Psoas muscle (tissue), 8 donors: ENCODE measurements around the gene PLET1. TPM values are rescaled to one million over a fixed set of nuclear protein-coding genes. Genes with fewer than 3 reads are reported as not detected.

Experiments
- ATAC-seq, 4 donors: fragments of 200-7000 bp; cut with Tn5 transposase; one replicate each; pipeline ENCODE4 v1.9.1; 2020; ENCODE audit warnings: moderate library complexity in 3 of 4, mild to moderate bottlenecking in 2 of 4
- DNase-seq, 2 donors: peaks; one replicate each; pipeline ENCODE4 v3.0.0-alpha.2; 2020
- H3K27ac ChIP-seq: fragments of 200-600 bp; one replicate; pipeline ENCODE4 v1.8.0; 2022
- H3K27me3 ChIP-seq, 3 donors: fragments of 200-600 bp in 1 of 3; one replicate each; pipeline versions ENCODE4 v1.6.1 to v1.8.0; 2013 to 2022; ENCODE audit warnings: low read length in 2 of 3, mild to moderate bottlenecking in 2 of 3, moderate library complexity in 1 of 3; ENCODE audit not compliant: insufficient read depth in 3 of 3
- H3K36me3 ChIP-seq, 2 donors: fragments of 200-600 bp in 1 of 2; one replicate each; pipeline versions ENCODE4 v1.6.1 to v1.8.0; 2013 to 2022; ENCODE audit warnings: low read depth in 1 of 2, mild to moderate bottlenecking in 1 of 2, moderate library complexity in 1 of 2; ENCODE audit not compliant: insufficient read depth in 1 of 2
- H3K4me1 ChIP-seq: fragments of 200-600 bp; one replicate; pipeline ENCODE4 v1.8.0; 2022
- H3K4me3 ChIP-seq: fragments of 200-600 bp; one replicate; pipeline ENCODE4 v1.8.0; 2022; ENCODE audit warnings: mild to moderate bottlenecking
- H3K9me3 ChIP-seq: fragments of 200-600 bp; one replicate; pipeline ENCODE4 v1.8.0; 2022
- WGBS, 3 donors: extraction: QIAGEN DNeasy Blood & Tissue Kit; methylation state at CpG; one replicate each; pipeline versions ENCODE4 v1.1.6 to v1.1.7; 2013; 5-methylcytosine and 5-hydroxymethylcytosine counted together
- intact Hi-C, 2 donors: fragments of 100-400 bp; cut with DNase I; formaldehyde crosslinking; loops; one replicate each; pipeline versions ENCODE4 v1.11.0 to v1.14.2; 2022
- polyA plus RNA-seq, 3 donors: library from polyadenylated mRNA; stranded (reverse); fragments of 200-250 nt; gene quantifications; one replicate each; pipeline ENCODE4 v1.2.3, GENCODE V29; 2013
- total RNA-seq, 4 donors: library from RNA; stranded (reverse); fragmentation: NEBNext Ultra II Directional in 2 of 4; extraction: Animal tissue kit (Norgen Biotek cat#: 25700) in 2 of 4; gene quantifications; one replicate each; pipeline versions ENCODE4 v1.2.1 to v1.2.4, GENCODE V29; 2021 to 2023
- TF ChIP-seq, protein P1 (sequence below): fragments of 200-600 bp; IDR thresholded peaks from one replicate; pipeline ENCODE4 v1.8.0; 2022; ENCODE audit warnings: antibody characterized with exemption
- donor health status: healthy with polysubstance abuse.
- donor health status: DM: no; HTN: no; CAD: no; lungs with moderate emphysema.
- donor health status: Bipolar disorder and iron deficiency.
- donor health status: healthy.
- donor health status: DM: yes; HTN: yes; CAD: no.
- donor health status: DM: no; HTN: no; CAD: no.
- donor health status: DM: no; HTN: no; CAD: no.
- donor health status: DM: yes; HTN: yes; CAD: no.

Gene PLET1
- total and polyA plus RNA-seq, 7 donors: not detected

DNA sequence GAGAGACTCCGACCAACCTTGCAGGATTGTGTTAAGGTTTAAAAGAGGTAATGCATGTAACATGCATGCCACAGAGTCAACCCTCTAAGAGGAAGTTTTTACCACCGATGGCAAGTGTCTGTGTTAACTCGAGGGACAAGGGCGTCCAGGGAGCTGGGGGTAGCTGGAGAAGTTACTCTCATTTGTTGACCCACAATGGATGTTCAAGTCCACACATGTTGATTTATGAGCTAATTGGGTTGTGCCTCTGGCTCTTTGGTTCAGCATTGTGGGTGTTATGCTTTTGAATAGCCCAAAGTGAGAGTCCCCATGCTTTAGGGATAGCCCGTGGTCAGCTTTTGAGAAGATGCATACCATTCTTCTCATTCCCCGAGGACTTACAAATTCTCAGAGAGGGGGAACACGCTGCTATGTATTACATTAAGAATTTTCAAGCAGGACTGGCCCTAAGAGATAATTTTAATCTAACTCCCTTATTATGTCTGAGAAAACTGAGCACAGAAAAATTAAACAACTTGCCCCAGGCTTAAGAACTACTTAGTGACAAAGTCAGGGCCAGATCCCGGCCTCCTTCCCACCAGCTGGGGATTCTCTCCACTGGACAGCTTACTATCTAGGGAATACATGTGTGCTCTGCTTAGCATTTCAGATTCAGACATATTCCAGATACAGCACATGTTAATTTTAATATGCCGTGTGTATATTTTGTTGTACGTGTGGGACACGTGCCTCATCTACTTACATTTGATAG lies 5.2 kb upstream of the PLET1 start:
- ATAC-seq: no peak
- DNase-seq: no peak
- intact Hi-C loops: no loop called here
- Histone ChIP-seq H3K27me3 (no peaks in the 10 kb centered on the region), H3K36me3 (no peaks in the 10 kb centered on the region), H3K27ac (no peak overlapping the region), H3K4me1 (no peaks in the 10 kb centered on the region), H3K9me3 (no peaks in the 10 kb centered on the region), H3K4me3 (no peak overlapping the region)
- 61 to 88% (median 85%) methylated on average over 11 of the region's 11 CpGs for WGBS, 3 donors
- TF ChIP-seq, protein P1, sequence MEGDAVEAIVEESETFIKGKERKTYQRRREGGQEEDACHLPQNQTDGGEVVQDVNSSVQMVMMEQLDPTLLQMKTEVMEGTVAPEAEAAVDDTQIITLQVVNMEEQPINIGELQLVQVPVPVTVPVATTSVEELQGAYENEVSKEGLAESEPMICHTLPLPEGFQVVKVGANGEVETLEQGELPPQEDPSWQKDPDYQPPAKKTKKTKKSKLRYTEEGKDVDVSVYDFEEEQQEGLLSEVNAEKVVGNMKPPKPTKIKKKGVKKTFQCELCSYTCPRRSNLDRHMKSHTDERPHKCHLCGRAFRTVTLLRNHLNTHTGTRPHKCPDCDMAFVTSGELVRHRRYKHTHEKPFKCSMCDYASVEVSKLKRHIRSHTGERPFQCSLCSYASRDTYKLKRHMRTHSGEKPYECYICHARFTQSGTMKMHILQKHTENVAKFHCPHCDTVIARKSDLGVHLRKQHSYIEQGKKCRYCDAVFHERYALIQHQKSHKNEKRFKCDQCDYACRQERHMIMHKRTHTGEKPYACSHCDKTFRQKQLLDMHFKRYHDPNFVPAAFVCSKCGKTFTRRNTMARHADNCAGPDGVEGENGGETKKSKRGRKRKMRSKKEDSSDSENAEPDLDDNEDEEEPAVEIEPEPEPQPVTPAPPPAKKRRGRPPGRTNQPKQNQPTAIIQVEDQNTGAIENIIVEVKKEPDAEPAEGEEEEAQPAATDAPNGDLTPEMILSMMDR: no peak

DNA sequence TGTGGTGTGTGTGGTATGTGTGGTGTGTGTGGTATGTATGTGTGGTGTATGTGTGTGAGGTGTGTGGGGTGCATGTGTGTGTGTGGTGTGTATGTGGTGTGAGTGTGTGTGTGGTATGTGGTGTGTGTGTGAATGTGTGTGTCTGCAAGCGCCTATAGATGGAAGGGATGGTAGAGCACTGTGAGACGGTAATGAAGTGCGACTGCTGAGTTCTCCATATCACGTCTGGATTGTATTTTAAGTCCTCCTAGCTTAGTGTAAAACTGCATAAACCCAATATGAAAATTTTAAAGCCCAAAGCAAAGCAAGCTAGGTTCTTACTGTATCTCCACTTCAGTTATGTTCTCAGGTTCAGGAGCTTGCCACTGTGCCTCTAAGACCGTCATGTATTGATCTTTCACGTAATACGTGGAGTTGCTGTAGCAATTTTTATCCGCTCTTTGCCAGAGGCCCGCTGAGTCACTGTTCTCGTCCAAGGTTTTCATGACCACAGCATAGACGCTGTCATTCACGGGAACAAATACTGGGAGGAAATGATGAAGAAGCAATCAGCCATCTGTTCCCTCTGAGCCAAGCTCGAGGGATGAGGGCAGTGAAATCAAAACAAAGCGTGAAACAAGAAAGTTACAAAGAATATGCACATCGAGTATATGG lies 5.5 kb downstream of the PLET1 start:
- Histone ChIP-seq H3K27me3 (no peaks in the 10 kb centered on the region), H3K9me3 (no peaks in the 10 kb centered on the region), H3K4me1 (no peaks in the 10 kb centered on the region), H3K36me3 (no peaks in the 10 kb centered on the region), H3K4me3 (no peak overlapping the region), H3K27ac (no peak overlapping the region)
- intact Hi-C loops: no loop called here
- DNase-seq (peak in 1 of 2 donors; percentile 23), ATAC-seq (no peak)
- WGBS, 3 donors: 48 to 58% (median 49%) methylated on average over 15 of the region's 15 CpGs
- TF ChIP-seq, protein P1: no peak

DNA sequence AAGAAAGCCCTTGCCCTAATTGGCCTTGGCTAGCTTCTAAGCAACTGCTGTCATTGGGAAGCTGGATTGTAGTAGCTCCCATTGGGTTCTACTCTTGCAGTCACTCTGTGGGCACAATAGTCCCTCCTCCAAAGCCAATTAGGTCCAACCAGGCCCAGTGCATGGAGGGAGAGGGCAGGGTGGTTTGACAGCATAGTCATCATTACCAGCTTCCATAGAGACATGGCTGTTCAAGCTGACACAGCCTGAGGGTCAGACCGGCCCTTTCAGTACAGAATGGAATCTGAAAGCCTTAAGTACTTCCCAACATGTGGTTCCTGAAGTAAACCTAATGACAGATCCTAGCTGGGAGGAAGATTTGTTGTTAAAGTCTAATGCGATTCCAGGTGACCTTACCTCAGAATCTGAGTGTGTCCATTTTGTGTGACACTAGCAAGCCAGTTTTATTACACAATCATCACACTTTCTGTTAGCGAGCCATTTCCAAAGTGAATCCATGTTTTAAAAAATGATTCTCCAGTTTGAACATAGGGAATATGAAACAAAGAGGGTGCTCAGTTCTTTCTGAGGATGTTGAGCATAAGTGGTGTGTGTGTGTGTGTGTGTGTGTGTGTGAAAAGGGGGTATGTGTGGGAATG lies 6.9 kb downstream of the PLET1 start:
- Histone ChIP-seq H3K27me3 (no peaks in the 10 kb centered on the region), H3K9me3 (no peaks in the 10 kb centered on the region), H3K27ac (no peak overlapping the region), H3K4me1 (no peaks in the 10 kb centered on the region), H3K36me3 (no peaks in the 10 kb centered on the region), H3K4me3 (no peak overlapping the region)
- TF ChIP-seq, protein P1: no peak
- intact Hi-C loops: no loop called here
- WGBS, 3 donors: 94 to 97% (median 95%) methylated on average over 3 of the region's 3 CpGs
- ATAC-seq (no peak), DNase-seq (no peak)

DNA sequence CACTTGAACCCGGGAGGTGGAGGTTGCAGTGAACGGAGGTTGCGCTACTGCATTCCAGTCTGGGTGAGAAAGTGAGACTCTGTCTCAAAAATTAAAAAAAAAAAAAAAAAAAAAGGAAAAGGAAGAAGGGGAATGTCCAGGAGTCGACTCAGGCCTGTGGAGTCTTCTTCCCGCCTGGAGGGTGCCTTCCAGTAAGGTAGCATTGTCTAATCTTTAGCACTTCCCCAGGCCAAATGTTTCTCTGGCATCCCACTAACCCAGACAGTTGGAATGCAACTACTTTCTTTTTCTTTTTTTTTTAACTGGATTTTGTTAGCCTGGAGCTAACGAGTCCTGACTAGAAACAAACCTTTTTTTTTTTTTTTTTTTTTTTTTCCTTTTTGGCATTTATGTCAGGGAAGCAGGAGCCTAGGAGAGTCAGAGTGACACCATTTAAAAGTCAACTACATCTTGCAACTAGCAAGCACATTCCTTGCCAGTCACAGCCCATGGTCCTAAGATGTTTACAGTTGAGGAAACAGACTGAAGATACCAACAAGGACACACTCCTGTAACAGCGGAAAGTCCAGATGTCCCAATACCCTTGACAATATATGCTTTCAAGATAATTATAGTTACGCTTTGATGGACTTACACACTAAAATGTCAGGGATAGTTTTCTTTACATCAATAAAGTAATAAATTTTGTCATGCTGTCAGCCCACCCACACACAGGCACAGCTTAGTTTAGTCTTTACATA lies 10.6 kb downstream of the PLET1 start:
- no peaks in the 10 kb centered on the region for H3K36me3 ChIP-seq
- WGBS, 3 donors: 83 to 89% (median 86%) methylated on average over 8 of the region's 8 CpGs
- H3K4me1 ChIP-seq: peaks cover 9% of the 10 kb centered on the region
- DNase-seq (no peak), ATAC-seq (no peak)
- H3K4me3 ChIP-seq: no peak overlapping the region
- TF ChIP-seq, protein P1: no peak
- no peaks in the 10 kb centered on the region for H3K27me3 ChIP-seq
- H3K9me3 ChIP-seq: no peaks in the 10 kb centered on the region
- intact Hi-C loops: no loop called here
- H3K27ac ChIP-seq: no peak overlapping the region
